CD14-positive monocyte (primary cell): Measurements from ENCODE around the gene FBXL20. TPM values are rescaled to one million over a fixed set of nuclear protein-coding genes. Genes with fewer than 3 reads are reported as not detected.

Experiments
- DNase-seq, 3 donors: peaks; one replicate each; pipeline ENCODE4 v3.0.0-alpha.2; 2011 to 2022
- H2AFZ ChIP-seq: 2 replicates; pipeline ENCODE4 v1.6.0; 2012; ENCODE audit warnings: mild to moderate bottlenecking, low read depth, low read length, inconsistent platforms; ENCODE audit not compliant: insufficient read depth, poor library complexity, severe bottlenecking
- H3K27ac ChIP-seq, 2 donors: 1 replicate in 1 of 2; 2 replicates in 1 of 2; pipeline ENCODE4 v1.5.1; 2012 to 2013; ENCODE audit warnings: low read length in 2 of 2, control low read depth in 1 of 2, inconsistent platforms in 1 of 2, low read depth in 1 of 2, mild to moderate bottlenecking in 1 of 2
- H3K27me3 ChIP-seq, 2 donors: one replicate each; pipeline versions ENCODE4 v1.6.0 to v1.6.1; 2011 to 2013; ENCODE audit warnings: low read length in 2 of 2; ENCODE audit not compliant: control insufficient read depth in 2 of 2, insufficient read depth in 2 of 2
- H3K36me3 ChIP-seq, 2 donors: replicated peaks in 1 of 2; 1 replicate in 1 of 2; 2 replicates in 1 of 2; pipeline versions ENCODE4 v1.5.1 to v1.6.1; 2012 to 2013; ENCODE audit warnings: low read length in 2 of 2, control low read depth in 1 of 2, inconsistent platforms in 1 of 2, mild to moderate bottlenecking in 1 of 2; ENCODE audit not compliant: insufficient read depth in 2 of 2, control insufficient read depth in 1 of 2
- H3K4me1 ChIP-seq, 2 donors: 1 replicate in 1 of 2; 2 replicates in 1 of 2; pipeline versions ENCODE4 v1.5.1 to v1.6.1; 2012 to 2013; ENCODE audit warnings: low read length in 2 of 2, control low read depth in 1 of 2, inconsistent platforms in 1 of 2, mild to moderate bottlenecking in 1 of 2, moderate library complexity in 1 of 2; ENCODE audit not compliant: insufficient read depth in 2 of 2, control insufficient read depth in 1 of 2
- H3K4me2 ChIP-seq: replicated peaks from 2 replicates; pipeline ENCODE3; 2012; ENCODE audit warnings: low read length, moderate library complexity, mild to moderate bottlenecking; ENCODE audit not compliant: poor library complexity, severe bottlenecking; ENCODE audit errors: extremely low read depth
- H3K4me3 ChIP-seq, 3 experiments: fragments of 200-600 bp in 1 of 3; sonication (generic) in 1 of 3; replicated peaks in 1 of 3; 1 replicate in 2 of 3; 2 replicates in 1 of 3; pipeline ENCODE4 v1.5.1; 2011 to 2013; ENCODE audit warnings: low read length in 3 of 3, mild to moderate bottlenecking in 3 of 3, control low read depth in 2 of 3, low read depth in 2 of 3, inconsistent platforms in 1 of 3, moderate library complexity in 1 of 3
- H3K79me2 ChIP-seq: 2 replicates; pipeline ENCODE4 v1.6.0; 2012; ENCODE audit warnings: mild to moderate bottlenecking, control low read depth, inconsistent platforms, low read length, moderate library complexity; ENCODE audit not compliant: insufficient read depth
- H3K9ac ChIP-seq: 2 replicates; pipeline ENCODE4 v1.6.0; 2017; ENCODE audit warnings: low read length, mild to moderate bottlenecking; ENCODE audit not compliant: insufficient read depth, poor library complexity, severe bottlenecking
- H3K9me3 ChIP-seq, 2 donors: replicated peaks in 1 of 2; 1 replicate in 1 of 2; 2 replicates in 1 of 2; pipeline versions ENCODE4 v1.5.1 to v1.6.1; 2012 to 2013; ENCODE audit warnings: low read length in 2 of 2, control low read depth in 1 of 2; ENCODE audit not compliant: control insufficient read depth in 1 of 2, insufficient read depth in 1 of 2
- H4K20me1 ChIP-seq: 2 replicates; pipeline ENCODE4 v1.6.0; 2012; ENCODE audit warnings: mild to moderate bottlenecking, low read length, control low read depth, moderate library complexity; ENCODE audit not compliant: insufficient read depth
- H3K27ac Mint-ChIP-seq, 7 donors: one replicate each; pipeline ENCODE4 v1.8.0; 2020; ENCODE audit warnings: mild to moderate bottlenecking in 7 of 7, mixed read lengths in 7 of 7, moderate library complexity in 6 of 7, inconsistent platforms in 2 of 7
- H3K27me3 Mint-ChIP-seq, 3 donors: one replicate each; pipeline ENCODE4 v1.8.0; 2021 to 2022; ENCODE audit warnings: low read depth in 3 of 3, mild to moderate bottlenecking in 3 of 3, mixed read lengths in 3 of 3, moderate library complexity in 3 of 3, inconsistent platforms in 1 of 3
- H3K36me3 Mint-ChIP-seq, 2 donors: one replicate each; pipeline ENCODE4 v1.8.0; 2020; ENCODE audit warnings: mixed read lengths in 2 of 2, inconsistent platforms in 1 of 2, mild to moderate bottlenecking in 1 of 2
- H3K4me1 Mint-ChIP-seq: one replicate; pipeline ENCODE4 v1.8.0; 2020; ENCODE audit warnings: mild to moderate bottlenecking, mixed read lengths
- H3K4me3 Mint-ChIP-seq, 2 donors: one replicate each; pipeline ENCODE4 v1.8.0; 2020; ENCODE audit warnings: mild to moderate bottlenecking in 2 of 2, mixed read lengths in 2 of 2, moderate library complexity in 1 of 2
- H3K9me3 Mint-ChIP-seq, 7 donors: one replicate each; pipeline ENCODE4 v1.8.0; 2020 to 2022; ENCODE audit warnings: mixed read lengths in 7 of 7, mild to moderate bottlenecking in 6 of 7, moderate library complexity in 6 of 7, inconsistent platforms in 2 of 7
- CTCF ChIP-seq: fragments of 200-600 bp; IDR thresholded peaks from one replicate; pipeline ENCODE4 v1.8.0; 2022; ENCODE audit warnings: antibody characterized with exemption, mild to moderate bottlenecking
- WGBS: methylation state at CpG from one replicate; pipeline ENCODE4 v1.1.5; 2013; ENCODE audit warnings: missing lambda C conversion rate; ENCODE audit not compliant: insufficient coverage; 5-methylcytosine and 5-hydroxymethylcytosine counted together
- intact Hi-C, 2 donors: fragments of 100-400 bp; cut with micrococcal nuclease; formaldehyde crosslinking; loops; one replicate each; pipeline versions ENCODE4 v1.15.0 to v1.15.1; 2023
- polyA plus RNA-seq, 3 donors: library from polyadenylated mRNA; depleted of rRNA in 1 of 3; unstranded in 2 of 3; stranded (reverse) in 1 of 3; fragments of 300-500 nt in 2 of 3; fragments of >200 nt in 1 of 3; fragmentation: Illumina TruSeq in 2 of 3; gene quantifications; 1 replicate in 2 of 3; 2 replicates in 1 of 3; pipeline ENCODE4 v1.2.3, GENCODE V29; 2012 to 2021

The FBXL20 gene
- polyA plus RNA-seq, 3 donors = 4.0 to 7.7 (median 4.7) TPM

- DNase-seq = no peak
- H3K27ac ChIP-seq = no peak overlapping the region
- peaks cover 3% of the 10 kb centered on the region for H4K20me1 ChIP-seq
- no peak for TF ChIP-seq CTCF
- H3K27me3 ChIP-seq = no peaks in the 10 kb centered on the region
- intact Hi-C loops = no loop called here
- peaks cover 4 to 16% of the 10 kb centered on the region in 2 donors for H3K36me3 ChIP-seq
- no CpG with 5 or more reads among the region's 3 CpGs for WGBS
- H3K9me3 Mint-ChIP-seq = no peaks in the 10 kb centered on the region
- no peak overlapping the region for H3K4me3 ChIP-seq
- no peak overlapping the region for H3K4me3 Mint-ChIP-seq
- H3K9ac ChIP-seq = no peak overlapping the region
- peaks cover 13 to 26% of the 10 kb centered on the region in 2 donors for H3K36me3 Mint-ChIP-seq
- H3K27ac Mint-ChIP-seq = no peak overlapping the region
- H3K9me3 ChIP-seq = no peaks in the 10 kb centered on the region
- peaks cover 16 to 20% of the 10 kb centered on the region in 2 donors for H3K4me1 ChIP-seq
- H3K4me1 Mint-ChIP-seq = peaks cover 21% of the 10 kb centered on the region
- H2AFZ ChIP-seq = no peak overlapping the region
- H3K27me3 Mint-ChIP-seq = no peaks in the 10 kb centered on the region
- no peak overlapping the region for H3K4me2 ChIP-seq
- peaks cover 11% of the 10 kb centered on the region for H3K79me2 ChIP-seq
Observed at GRCh38 chr17:39341541-39341940, 59.9 kb downstream of the FBXL20 start.

DNA sequence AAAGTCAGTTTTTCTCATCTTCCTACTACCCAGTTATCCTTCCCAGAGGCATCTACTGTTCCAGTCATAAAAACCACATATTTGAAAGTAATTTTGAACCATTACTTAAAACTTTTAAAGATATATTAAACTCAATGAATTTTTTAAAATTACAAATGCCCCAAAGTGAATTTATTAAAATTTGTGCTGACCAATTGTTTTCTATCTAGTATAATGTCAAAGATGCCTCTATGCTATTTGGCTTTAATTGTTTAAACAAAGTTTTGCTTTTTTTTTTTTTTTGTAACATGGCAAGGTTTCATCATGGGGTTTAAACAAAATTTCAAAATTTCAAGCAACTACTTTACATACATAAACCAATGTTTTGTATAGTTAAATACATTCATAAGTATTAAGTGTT is 60.7 kb downstream of the FBXL20 start:
- H3K79me2 ChIP-seq = peaks cover 7% of the 10 kb centered on the region
- H3K27ac ChIP-seq = no peak overlapping the region
- TF ChIP-seq CTCF = no peak
- H3K4me3 Mint-ChIP-seq = no peak overlapping the region
- no peak overlapping the region for H2AFZ ChIP-seq
- H3K4me1 Mint-ChIP-seq = peaks cover 28% of the 10 kb centered on the region
- no peak overlapping the region for H3K4me3 ChIP-seq
- H3K27me3 Mint-ChIP-seq = no peaks in the 10 kb centered on the region
- DNase-seq = no peak
- no peaks in the 10 kb centered on the region for H3K27me3 ChIP-seq
- peaks cover 4 to 16% of the 10 kb centered on the region in 2 donors for H3K36me3 ChIP-seq
- H3K36me3 Mint-ChIP-seq = peaks cover 12 to 26% of the 10 kb centered on the region in 2 donors
- intact Hi-C loops = no loop called here
- H3K9ac ChIP-seq = no peak overlapping the region
- no peaks in the 10 kb centered on the region for H3K9me3 Mint-ChIP-seq
- H3K9me3 ChIP-seq = no peaks in the 10 kb centered on the region
- no peak overlapping the region for H3K4me2 ChIP-seq
- no peak overlapping the region for H3K27ac Mint-ChIP-seq
- H4K20me1 ChIP-seq = no peaks in the 10 kb centered on the region
- peaks cover 19 to 28% of the 10 kb centered on the region in 2 donors for H3K4me1 ChIP-seq
